ENCODE data around the gene ST7.

The ST7 gene

GRCh38 chr7:117271566-117271965, 318.3 kb downstream of the ST7 start:
- Histone ChIP-seq H3K4me1 (ENCODE audit: control insufficient read depth in 1 of 2, insufficient read depth in 2 of 2, low read length in 2 of 2) (no peaks in the 10 kb centered on the region), H3K27ac (ENCODE audit: low read length) (no peak overlapping the region), H3K27me3 (ENCODE audit: low read depth, low read length) (no peaks in the 10 kb centered on the region), H3K36me3 (ENCODE audit: control insufficient read depth in 1 of 2, insufficient read depth in 2 of 2, low read length in 2 of 2) (no peaks in the 10 kb centered on the region), H3K4me3 (ENCODE audit: low read depth in 1 of 2, low read length in 2 of 2) (no peak overlapping the region), H3K9me3 (ENCODE audit: control insufficient read depth in 1 of 2, low read length in 2 of 2) (no peaks in the 10 kb centered on the region)

GRCh38 chr7:117272017-117272759, 318.9 kb downstream of the ST7 start:
- no peaks in the 10 kb centered on the region for H3K4me1 ChIP-seq (ENCODE audit: control insufficient read depth in 1 of 2, insufficient read depth in 2 of 2, low read length in 2 of 2)
- H3K36me3 ChIP-seq (ENCODE audit: control insufficient read depth in 1 of 2, insufficient read depth in 2 of 2, low read length in 2 of 2): no peaks in the 10 kb centered on the region
- no peak overlapping the region for H3K27ac ChIP-seq (ENCODE audit: low read length)
- H3K4me3 ChIP-seq (ENCODE audit: low read depth in 1 of 2, low read length in 2 of 2): no peak overlapping the region
- no peaks in the 10 kb centered on the region for H3K9me3 ChIP-seq (ENCODE audit: control insufficient read depth in 1 of 2, low read length in 2 of 2)
- no peaks in the 10 kb centered on the region for H3K27me3 ChIP-seq (ENCODE audit: low read depth, low read length)

GRCh38 chr7:117273325-117273724, 320.0 kb downstream of the ST7 start:
- Histone ChIP-seq H3K36me3 (ENCODE audit: control insufficient read depth in 1 of 2, insufficient read depth in 2 of 2, low read length in 2 of 2) (no peaks in the 10 kb centered on the region), H3K27me3 (ENCODE audit: low read depth, low read length) (no peaks in the 10 kb centered on the region), H3K4me3 (ENCODE audit: low read depth in 1 of 2, low read length in 2 of 2) (no peak overlapping the region), H3K9me3 (ENCODE audit: control insufficient read depth in 1 of 2, low read length in 2 of 2) (no peaks in the 10 kb centered on the region), H3K27ac (ENCODE audit: low read length) (no peak overlapping the region), H3K4me1 (ENCODE audit: control insufficient read depth in 1 of 2, insufficient read depth in 2 of 2, low read length in 2 of 2) (no peaks in the 10 kb centered on the region)

- no peaks in the 10 kb centered on the region for H3K36me3 ChIP-seq (ENCODE audit: control insufficient read depth in 1 of 2, insufficient read depth in 2 of 2, low read length in 2 of 2)
- H3K4me3 ChIP-seq (ENCODE audit: low read depth in 1 of 2, low read length in 2 of 2): no peak overlapping the region
- H3K27ac ChIP-seq (ENCODE audit: low read length): no peak overlapping the region
- no peaks in the 10 kb centered on the region for H3K9me3 ChIP-seq (ENCODE audit: control insufficient read depth in 1 of 2, low read length in 2 of 2)
- no peaks in the 10 kb centered on the region for H3K4me1 ChIP-seq (ENCODE audit: control insufficient read depth in 1 of 2, insufficient read depth in 2 of 2, low read length in 2 of 2)
- no peaks in the 10 kb centered on the region for H3K27me3 ChIP-seq (ENCODE audit: low read depth, low read length)
These were observed 320.5 kb downstream of the ST7 start for GRCh38 chr7:117273814-117274225.

- H3K36me3 ChIP-seq (ENCODE audit: control insufficient read depth in 1 of 2, insufficient read depth in 2 of 2, low read length in 2 of 2): no peaks in the 10 kb centered on the region
- H3K27me3 ChIP-seq (ENCODE audit: low read depth, low read length): no peaks in the 10 kb centered on the region
- H3K4me1 ChIP-seq (ENCODE audit: control insufficient read depth in 1 of 2, insufficient read depth in 2 of 2, low read length in 2 of 2): no peaks in the 10 kb centered on the region
- H3K9me3 ChIP-seq (ENCODE audit: control insufficient read depth in 1 of 2, low read length in 2 of 2): no peaks in the 10 kb centered on the region
- H3K27ac ChIP-seq (ENCODE audit: low read length): no peak overlapping the region
- H3K4me3 ChIP-seq (ENCODE audit: low read depth in 1 of 2, low read length in 2 of 2): no peak overlapping the region
These were observed 321.6 kb downstream of the ST7 start for GRCh38 chr7:117274951-117275350.

- no peak overlapping the region for H3K4me3 ChIP-seq (ENCODE audit: low read depth in 1 of 2, low read length in 2 of 2)
- no peaks in the 10 kb centered on the region for H3K27me3 ChIP-seq (ENCODE audit: low read depth, low read length)
- no peaks in the 10 kb centered on the region for H3K9me3 ChIP-seq (ENCODE audit: control insufficient read depth in 1 of 2, low read length in 2 of 2)
- no peaks in the 10 kb centered on the region for H3K4me1 ChIP-seq (ENCODE audit: control insufficient read depth in 1 of 2, insufficient read depth in 2 of 2, low read length in 2 of 2)
- H3K27ac ChIP-seq (ENCODE audit: low read length): no peak overlapping the region
- no peaks in the 10 kb centered on the region for H3K36me3 ChIP-seq (ENCODE audit: control insufficient read depth in 1 of 2, insufficient read depth in 2 of 2, low read length in 2 of 2)
These were observed 324.3 kb downstream of the ST7 start for GRCh38 chr7:117277576-117277975.

- no peaks in the 10 kb centered on the region for H3K36me3 ChIP-seq (ENCODE audit: control insufficient read depth in 1 of 2, insufficient read depth in 2 of 2, low read length in 2 of 2)
- H3K9me3 ChIP-seq (ENCODE audit: control insufficient read depth in 1 of 2, low read length in 2 of 2): no peaks in the 10 kb centered on the region
- H3K4me1 ChIP-seq (ENCODE audit: control insufficient read depth in 1 of 2, insufficient read depth in 2 of 2, low read length in 2 of 2): no peaks in the 10 kb centered on the region
- no peaks in the 10 kb centered on the region for H3K27me3 ChIP-seq (ENCODE audit: low read depth, low read length)
- H3K4me3 ChIP-seq (ENCODE audit: low read depth in 1 of 2, low read length in 2 of 2): no peak overlapping the region
- H3K27ac ChIP-seq (ENCODE audit: low read length): no peak overlapping the region
These were observed 324.7 kb downstream of the ST7 start for GRCh38 chr7:117278040-117278439.

- Histone ChIP-seq H3K27ac (ENCODE audit: low read length) (no peak overlapping the region), H3K36me3 (ENCODE audit: control insufficient read depth in 1 of 2, insufficient read depth in 2 of 2, low read length in 2 of 2) (no peaks in the 10 kb centered on the region), H3K4me3 (ENCODE audit: low read depth in 1 of 2, low read length in 2 of 2) (no peak overlapping the region), H3K4me1 (ENCODE audit: control insufficient read depth in 1 of 2, insufficient read depth in 2 of 2, low read length in 2 of 2) (no peaks in the 10 kb centered on the region), H3K27me3 (ENCODE audit: low read depth, low read length) (no peaks in the 10 kb centered on the region), H3K9me3 (ENCODE audit: control insufficient read depth in 1 of 2, low read length in 2 of 2) (no peaks in the 10 kb centered on the region)
These were observed 325.9 kb downstream of the ST7 start for GRCh38 chr7:117279203-117279602.
